HG02763 (cell line): ENCODE data around the gene MAP7.
"Not testable (repeated sequence)": the region's sequence is repeated elsewhere in the genome, so short reads cannot be mapped to it uniquely, and the experiment has no call there.

Source experiments
- ATAC-seq: cut with Tn5 transposase; IDR thresholded peaks from one replicate; pipeline ENCODE4 v1.9.1; 2021; ENCODE audit warnings: mild to moderate bottlenecking, moderate library complexity; ENCODE audit not compliant: unreplicated experiment

MAP7 gene

GRCh38 chr6:136471922-136472321 lies 78.3 kb downstream of the MAP7 start:
- ATAC-seq, result no peak

- no peak for ATAC-seq
Observed at GRCh38 chr6:136471372-136471771, 78.8 kb downstream of the MAP7 start.

- no peak for ATAC-seq
Observed at GRCh38 chr6:136470044-136470443, 80.2 kb downstream of the MAP7 start.

- ATAC-seq, result no peak
Observed at GRCh38 chr6:136469154-136469553, 81.1 kb downstream of the MAP7 start.

GRCh38 chr6:136468711-136469110 lies 81.5 kb downstream of the MAP7 start:
- no peak for ATAC-seq

GRCh38 chr6:136467186-136467585 lies 83.0 kb downstream of the MAP7 start:
- no peak for ATAC-seq

- no peak for ATAC-seq
Observed at GRCh38 chr6:136466777-136467176, 83.4 kb downstream of the MAP7 start.

- no peak for ATAC-seq
Observed at GRCh38 chr6:136465766-136466303, 84.4 kb downstream of the MAP7 start.

GRCh38 chr6:136464874-136465273 lies 85.3 kb downstream of the MAP7 start:
- ATAC-seq, result no peak

GRCh38 chr6:136464148-136464547 lies 86.1 kb downstream of the MAP7 start:
- no peak for ATAC-seq

- ATAC-seq, result no peak
Observed at GRCh38 chr6:136463743-136464142, 86.5 kb downstream of the MAP7 start.

- no peak for ATAC-seq
Observed at GRCh38 chr6:136446579-136447187, 103.5 kb downstream of the MAP7 start.

GRCh38 chr6:136446145-136446544 lies 104.1 kb downstream of the MAP7 start:
- ATAC-seq, result no peak

GRCh38 chr6:136445063-136445462 lies 105.2 kb downstream of the MAP7 start:
- no peak for ATAC-seq

- ATAC-seq, result no peak
Observed at GRCh38 chr6:136440203-136440602, 110.0 kb downstream of the MAP7 start.

- ATAC-seq, result no peak
Observed at GRCh38 chr6:136439514-136440190, 110.6 kb downstream of the MAP7 start.

- no peak for ATAC-seq
Observed at GRCh38 chr6:136438441-136438840, 111.8 kb downstream of the MAP7 start.

- ATAC-seq, result no peak
Observed at GRCh38 chr6:136437246-136437645, 113.0 kb downstream of the MAP7 start.

GRCh38 chr6:136435101-136435500 lies 115.1 kb downstream of the MAP7 start:
- ATAC-seq, result no peak

GRCh38 chr6:136431306-136431705 lies 118.9 kb downstream of the MAP7 start:
- not testable (repeated sequence) for ATAC-seq

GRCh38 chr6:136429264-136430065 lies 120.8 kb downstream of the MAP7 start:
- no peak for ATAC-seq

- no peak for ATAC-seq
Observed at GRCh38 chr6:136427378-136427717, 122.9 kb downstream of the MAP7 start.
